Fibroblast of mammary gland (primary cell): ENCODE data around the gene CASP4.

Experiments used
- DNase-seq: peaks from one replicate; pipeline ENCODE4 v3.0.0-alpha.2; 2010; ENCODE audit warnings: low read depth
- H3K4me3 ChIP-seq: 2 replicates; pipeline ENCODE4 v1.5.1; 2011; ENCODE audit warnings: low read depth, mild to moderate bottlenecking, low read length, moderate library complexity; ENCODE audit not compliant: control insufficient read depth
- CTCF ChIP-seq: conservative IDR thresholded peaks from 2 replicates; pipeline ENCODE4 v1.5.1; 2011; ENCODE audit warnings: low read depth, low read length, inconsistent platforms; ENCODE audit not compliant: control insufficient read depth, insufficient read depth

The CASP4 gene

GRCh38 chr11:104912102-104912501 is 56.3 kb downstream of the CASP4 start:
- no peak for DNase-seq
- no peak for TF ChIP-seq CTCF
- no peak overlapping the region for H3K4me3 ChIP-seq

DNA sequence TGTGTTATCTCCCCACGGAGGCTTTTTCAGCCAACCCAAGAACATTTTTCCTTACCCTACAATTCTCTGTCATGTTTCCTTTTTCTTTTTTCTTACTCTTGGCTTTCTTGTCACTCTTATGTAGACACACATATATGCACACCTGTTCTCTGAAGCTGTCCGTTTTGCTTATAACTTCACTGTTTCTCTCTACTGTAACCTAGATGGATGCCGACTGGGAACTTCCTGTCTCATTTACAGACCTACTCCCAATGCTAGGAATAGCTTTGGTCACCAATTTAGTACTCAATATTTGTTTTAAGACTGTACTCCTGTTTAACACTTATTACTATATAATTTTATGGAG is 60.2 kb downstream of the CASP4 start:
- DNase-seq = no peak
- no peak for TF ChIP-seq CTCF
- H3K4me3 ChIP-seq = no peak overlapping the region

GRCh38 chr11:104907521-104908185 is 60.7 kb downstream of the CASP4 start:
- peak; percentile 77 for DNase-seq
- no peak for TF ChIP-seq CTCF
- no peak overlapping the region for H3K4me3 ChIP-seq

DNA sequence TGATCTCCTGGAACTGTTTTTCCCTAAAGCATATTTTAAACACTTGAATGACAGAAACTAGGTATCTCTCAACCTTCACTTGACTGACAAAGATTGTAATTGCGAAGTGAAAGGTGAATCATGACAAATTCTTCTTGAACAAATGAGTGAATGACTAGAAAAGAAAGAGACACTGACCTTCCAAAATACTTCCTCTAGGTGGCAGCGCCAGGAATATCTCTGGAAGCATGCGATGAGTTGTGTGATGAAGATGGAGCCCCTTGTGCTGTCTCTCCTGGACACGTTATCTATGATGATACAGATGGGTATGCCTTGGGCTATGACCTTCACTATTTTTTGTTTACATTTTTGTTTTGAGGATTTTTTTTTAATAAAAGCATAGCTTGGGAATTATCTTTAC is 63.1 kb downstream of the CASP4 start:
- no peak for DNase-seq
- peak; percentile 11 for TF ChIP-seq CTCF
- H3K4me3 ChIP-seq = no peak overlapping the region

- H3K4me3 ChIP-seq = no peak overlapping the region
Observed at GRCh38 chr11:104899226-104899625, 69.1 kb downstream of the CASP4 start.

GRCh38 chr11:104898685-104899013 is 69.7 kb downstream of the CASP4 start:
- DNase-seq = no peak
- TF ChIP-seq CTCF = no peak
- no peak overlapping the region for H3K4me3 ChIP-seq

More at GRCh38 chr11:104899226-104899625, 69.1 kb downstream of the CASP4 start:
- no peak for TF ChIP-seq CTCF
- DNase-seq = no peak

DNA sequence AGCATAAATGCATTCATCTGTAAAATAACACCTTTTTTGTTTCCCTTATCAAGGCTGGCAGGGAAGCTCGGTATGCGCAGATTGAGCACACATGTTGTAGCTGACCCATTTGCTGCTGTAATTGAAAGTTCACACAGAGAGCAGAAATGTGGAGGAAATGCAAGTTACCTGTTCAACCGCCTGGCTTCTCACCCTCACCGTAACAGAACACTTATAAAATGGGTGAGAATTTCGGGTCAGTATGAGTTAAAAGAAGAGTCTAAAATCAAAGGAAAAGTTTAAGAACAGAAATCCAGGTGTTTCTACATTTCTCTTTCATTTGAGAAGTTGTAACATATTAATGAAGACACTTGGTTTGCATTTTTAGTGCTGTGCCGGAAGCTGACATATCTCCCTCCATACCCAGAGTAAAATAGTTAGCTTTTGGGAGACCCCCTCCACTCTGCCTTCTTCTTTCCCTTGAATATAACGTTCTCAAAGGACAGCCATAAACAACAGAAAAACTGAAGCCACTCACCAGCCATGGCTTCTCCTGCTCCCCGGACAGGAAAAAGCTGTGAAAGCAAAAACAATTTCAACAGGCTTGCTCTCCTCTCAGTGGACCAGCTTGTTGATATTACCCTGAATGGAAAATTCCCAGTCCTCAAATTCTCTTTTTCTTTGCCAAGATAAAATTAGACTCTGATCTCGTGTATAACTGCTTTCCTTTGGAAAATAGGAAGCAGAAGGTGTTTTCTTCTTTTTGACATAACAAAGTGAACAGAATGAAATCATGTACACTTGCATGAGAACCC is 70.3 kb downstream of the CASP4 start, which contains the start of gene CASP12:
Gene CASP12 (minus strand): TSS at position 570 of the 794 bp plus-strand sequence.
- H3K4me3 ChIP-seq = no peak within 1 kb of the TSS
- no peak for TF ChIP-seq CTCF
- DNase-seq = no peak
